ENCODE data around the gene FAH. TPM values are rescaled to one million over a fixed set of nuclear protein-coding genes. Genes with fewer than 3 reads are reported as not detected.

Gene FAH
- total and polyA plus RNA-seq, 9 of the 15 experiments (the other 6 are each of a cell fraction or from before 2014, with no cell fraction given): 66.8 to 310 (median 103) TPM

GRCh38 chr15:80184554-80184953 is 31.8 kb downstream of the FAH start:
- in situ Hi-C loops (cut with MboI) (no loop called here), intact Hi-C loops (cut with micrococcal nuclease) (no loop called here)
- BruUV-seq (replicated peaks): no TSS peak
- ATAC-seq (no peak), FAIRE-seq (no peak), DNase-seq (ENCODE audit: extremely low read depth in 1 of 4, low spot score in 3 of 4) (no peak)
- Histone ChIP-seq H2AFZ (ENCODE audit: low read depth, low read length) (no peak overlapping the region), H4K20me1 (replicated peaks; ENCODE audit: control insufficient read depth, insufficient read depth, low read length) (no peaks in the 10 kb centered on the region), H3K4me1 (replicated peaks in 1 of 2; ENCODE audit: control insufficient read depth in 2 of 2, insufficient read depth in 2 of 2, low read length in 2 of 2) (no peaks in the 10 kb centered on the region), H3K9ac (ENCODE audit: insufficient read depth in 1 of 2, low read depth in 2 of 2, low read length in 2 of 2) (no peak overlapping the region), H3K79me2 (ENCODE audit: control insufficient read depth, insufficient read depth, low read length) (no peaks in the 10 kb centered on the region), H3K9me1 (ENCODE audit: control insufficient read depth, insufficient read depth, low read length) (no peaks in the 10 kb centered on the region), H3K27ac (ENCODE audit: extremely low read depth, low read depth, low read length) (no peak overlapping the region), H3K9me3 (replicated peaks; ENCODE audit: control insufficient read depth, insufficient read depth, low read depth, low read length) (no peaks in the 10 kb centered on the region), H3K36me3 (ENCODE audit: control insufficient read depth, insufficient read depth, low read length) (peaks cover 89% of the 10 kb centered on the region; the same call in 2 of the 3 replicates), H3K4me3 (no peak overlapping the region), H3K27me3 (ENCODE audit: control insufficient read depth in 2 of 2, insufficient read depth in 2 of 2, low read length in 2 of 2) (no peaks in the 10 kb centered on the region), H3K4me2 (ENCODE audit: insufficient read depth, low read length) (no peak overlapping the region)
- WGBS (ENCODE audit: insufficient coverage, low coverage, missing lambda C conversion rate): 92% methylated on average over 7 of the region's 7 CpGs
- CTCF ChIA-PET (ENCODE audit: low intra/inter-chr PET ratio): no interaction called here
- POLR2A ChIA-PET: interaction anchor here (1.0 kb wide), 1 partner anchor 13 kb away, joined by 4 read pairs; no protein-coding TSS in a partner anchor
- TF ChIP-seq ZNF444 (CRISPR knock-in tag; IDR thresholded peaks at IDR 0.05): no peak
- no peak for TF ChIP-seq GABPB2 (CRISPR knock-in tag; conservative IDR thresholded peaks at IDR 0.05)
- no peak for TF ChIP-seq ZNF431 (CRISPR knock-in tag; IDR thresholded peaks at IDR 0.05)
- no peak for TF ChIP-seq SNIP1 (IDR thresholded peaks at IDR 0.05; ENCODE audit: low read depth)
- TF ChIP-seq, protein P1, sequence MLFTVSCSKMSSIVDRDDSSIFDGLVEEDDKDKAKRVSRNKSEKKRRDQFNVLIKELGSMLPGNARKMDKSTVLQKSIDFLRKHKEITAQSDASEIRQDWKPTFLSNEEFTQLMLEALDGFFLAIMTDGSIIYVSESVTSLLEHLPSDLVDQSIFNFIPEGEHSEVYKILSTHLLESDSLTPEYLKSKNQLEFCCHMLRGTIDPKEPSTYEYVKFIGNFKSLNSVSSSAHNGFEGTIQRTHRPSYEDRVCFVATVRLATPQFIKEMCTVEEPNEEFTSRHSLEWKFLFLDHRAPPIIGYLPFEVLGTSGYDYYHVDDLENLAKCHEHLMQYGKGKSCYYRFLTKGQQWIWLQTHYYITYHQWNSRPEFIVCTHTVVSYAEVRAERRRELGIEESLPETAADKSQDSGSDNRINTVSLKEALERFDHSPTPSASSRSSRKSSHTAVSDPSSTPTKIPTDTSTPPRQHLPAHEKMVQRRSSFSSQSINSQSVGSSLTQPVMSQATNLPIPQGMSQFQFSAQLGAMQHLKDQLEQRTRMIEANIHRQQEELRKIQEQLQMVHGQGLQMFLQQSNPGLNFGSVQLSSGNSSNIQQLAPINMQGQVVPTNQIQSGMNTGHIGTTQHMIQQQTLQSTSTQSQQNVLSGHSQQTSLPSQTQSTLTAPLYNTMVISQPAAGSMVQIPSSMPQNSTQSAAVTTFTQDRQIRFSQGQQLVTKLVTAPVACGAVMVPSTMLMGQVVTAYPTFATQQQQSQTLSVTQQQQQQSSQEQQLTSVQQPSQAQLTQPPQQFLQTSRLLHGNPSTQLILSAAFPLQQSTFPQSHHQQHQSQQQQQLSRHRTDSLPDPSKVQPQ (CRISPR knock-in tag; IDR thresholded peaks at IDR 0.05; ENCODE audit: borderline replicate concordance): no peak
- no peak for TF ChIP-seq GTF2B (IDR thresholded peaks at IDR 0.05; ENCODE audit: extremely low read depth, insufficient read length)
- no peak for TF ChIP-seq ZBTB9 (CRISPR knock-in tag; IDR thresholded peaks at IDR 0.05)
- TF ChIP-seq ZNF347 (CRISPR knock-in tag; IDR thresholded peaks at IDR 0.05; ENCODE audit: low read depth): no peak
- no peak for TF ChIP-seq CBFA2T2 (conservative IDR thresholded peaks at IDR 0.05)
- TF ChIP-seq, protein P2, sequence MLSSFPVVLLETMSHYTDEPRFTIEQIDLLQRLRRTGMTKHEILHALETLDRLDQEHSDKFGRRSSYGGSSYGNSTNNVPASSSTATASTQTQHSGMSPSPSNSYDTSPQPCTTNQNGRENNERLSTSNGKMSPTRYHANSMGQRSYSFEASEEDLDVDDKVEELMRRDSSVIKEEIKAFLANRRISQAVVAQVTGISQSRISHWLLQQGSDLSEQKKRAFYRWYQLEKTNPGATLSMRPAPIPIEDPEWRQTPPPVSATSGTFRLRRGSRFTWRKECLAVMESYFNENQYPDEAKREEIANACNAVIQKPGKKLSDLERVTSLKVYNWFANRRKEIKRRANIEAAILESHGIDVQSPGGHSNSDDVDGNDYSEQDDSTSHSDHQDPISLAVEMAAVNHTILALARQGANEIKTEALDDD (IDR thresholded peaks at IDR 0.05): no peak
- TF ChIP-seq, protein P3, sequence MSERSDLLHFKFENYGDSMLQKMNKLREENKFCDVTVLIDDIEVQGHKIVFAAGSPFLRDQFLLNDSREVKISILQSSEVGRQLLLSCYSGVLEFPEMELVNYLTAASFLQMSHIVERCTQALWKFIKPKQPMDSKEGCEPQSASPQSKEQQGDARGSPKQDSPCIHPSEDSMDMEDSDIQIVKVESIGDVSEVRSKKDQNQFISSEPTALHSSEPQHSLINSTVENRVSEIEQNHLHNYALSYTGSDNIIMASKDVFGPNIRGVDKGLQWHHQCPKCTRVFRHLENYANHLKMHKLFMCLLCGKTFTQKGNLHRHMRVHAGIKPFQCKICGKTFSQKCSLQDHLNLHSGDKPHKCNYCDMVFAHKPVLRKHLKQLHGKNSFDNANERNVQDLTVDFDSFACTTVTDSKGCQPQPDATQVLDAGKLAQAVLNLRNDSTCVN (CRISPR knock-in tag; IDR thresholded peaks at IDR 0.05): no peak
- no peak for TF ChIP-seq CBX2 (IDR thresholded peaks at IDR 0.05; ENCODE audit: insufficient read depth, low read length, poor library complexity, severe bottlenecking)
- TF ChIP-seq ZNF133 (CRISPR knock-in tag; IDR thresholded peaks at IDR 0.05): no peak
- TF ChIP-seq NR4A1 (CRISPR knock-in tag; IDR thresholded peaks at IDR 0.05): no peak
- no peak for TF ChIP-seq NR4A1 (tag; IDR thresholded peaks at IDR 0.05)

Data from K562 (cell line).